Fibroblast of pulmonary artery (primary cell): ENCODE results near the gene PCNT.

Source experiments
- DNase-seq: peaks from one replicate; pipeline ENCODE4 v3.0.0-alpha.2; 2010; ENCODE audit warnings: low read depth
- H3K4me3 ChIP-seq: replicated peaks from 2 replicates; pipeline ENCODE4 v1.5.1; 2011; ENCODE audit warnings: low read depth, mild to moderate bottlenecking, control low read depth, low read length, moderate library complexity
- TF ChIP-seq, protein P1 (sequence below): IDR thresholded peaks from 2 replicates; pipeline ENCODE4 v1.5.1; 2011; ENCODE audit warnings: mild to moderate bottlenecking, control low read depth, low read length, inconsistent platforms; ENCODE audit errors: missing control alignments

PCNT gene

GRCh38 chr21:46425041-46425440 lies 101.1 kb downstream of the PCNT start:
- no peak overlapping the region for H3K4me3 ChIP-seq
- no peak for DNase-seq
- TF ChIP-seq, protein P1, sequence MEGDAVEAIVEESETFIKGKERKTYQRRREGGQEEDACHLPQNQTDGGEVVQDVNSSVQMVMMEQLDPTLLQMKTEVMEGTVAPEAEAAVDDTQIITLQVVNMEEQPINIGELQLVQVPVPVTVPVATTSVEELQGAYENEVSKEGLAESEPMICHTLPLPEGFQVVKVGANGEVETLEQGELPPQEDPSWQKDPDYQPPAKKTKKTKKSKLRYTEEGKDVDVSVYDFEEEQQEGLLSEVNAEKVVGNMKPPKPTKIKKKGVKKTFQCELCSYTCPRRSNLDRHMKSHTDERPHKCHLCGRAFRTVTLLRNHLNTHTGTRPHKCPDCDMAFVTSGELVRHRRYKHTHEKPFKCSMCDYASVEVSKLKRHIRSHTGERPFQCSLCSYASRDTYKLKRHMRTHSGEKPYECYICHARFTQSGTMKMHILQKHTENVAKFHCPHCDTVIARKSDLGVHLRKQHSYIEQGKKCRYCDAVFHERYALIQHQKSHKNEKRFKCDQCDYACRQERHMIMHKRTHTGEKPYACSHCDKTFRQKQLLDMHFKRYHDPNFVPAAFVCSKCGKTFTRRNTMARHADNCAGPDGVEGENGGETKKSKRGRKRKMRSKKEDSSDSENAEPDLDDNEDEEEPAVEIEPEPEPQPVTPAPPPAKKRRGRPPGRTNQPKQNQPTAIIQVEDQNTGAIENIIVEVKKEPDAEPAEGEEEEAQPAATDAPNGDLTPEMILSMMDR: no peak

DNA sequence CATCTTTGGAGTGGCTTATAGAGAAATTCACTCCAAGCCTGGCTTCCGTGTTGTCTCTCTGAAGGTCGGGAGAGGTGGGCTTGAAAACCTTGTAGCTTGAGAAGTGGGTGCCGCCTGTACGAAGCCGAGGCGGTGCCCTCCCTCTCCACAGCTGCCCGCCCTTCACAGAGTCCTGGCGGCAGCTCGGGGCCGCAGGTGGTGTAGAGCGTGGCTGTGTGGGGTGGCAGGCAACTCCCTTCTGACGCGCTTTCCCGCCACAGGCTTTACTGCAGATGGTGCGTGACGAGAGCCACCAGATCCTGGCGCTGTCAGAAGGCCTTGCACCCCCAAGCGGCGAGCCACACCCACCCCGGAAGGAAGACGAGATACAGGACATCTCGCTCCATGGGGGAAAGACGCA lies 101.6 kb downstream of the PCNT start:
- TF ChIP-seq, protein P1: no peak
- DNase-seq: no peak
- no peak overlapping the region for H3K4me3 ChIP-seq

DNA sequence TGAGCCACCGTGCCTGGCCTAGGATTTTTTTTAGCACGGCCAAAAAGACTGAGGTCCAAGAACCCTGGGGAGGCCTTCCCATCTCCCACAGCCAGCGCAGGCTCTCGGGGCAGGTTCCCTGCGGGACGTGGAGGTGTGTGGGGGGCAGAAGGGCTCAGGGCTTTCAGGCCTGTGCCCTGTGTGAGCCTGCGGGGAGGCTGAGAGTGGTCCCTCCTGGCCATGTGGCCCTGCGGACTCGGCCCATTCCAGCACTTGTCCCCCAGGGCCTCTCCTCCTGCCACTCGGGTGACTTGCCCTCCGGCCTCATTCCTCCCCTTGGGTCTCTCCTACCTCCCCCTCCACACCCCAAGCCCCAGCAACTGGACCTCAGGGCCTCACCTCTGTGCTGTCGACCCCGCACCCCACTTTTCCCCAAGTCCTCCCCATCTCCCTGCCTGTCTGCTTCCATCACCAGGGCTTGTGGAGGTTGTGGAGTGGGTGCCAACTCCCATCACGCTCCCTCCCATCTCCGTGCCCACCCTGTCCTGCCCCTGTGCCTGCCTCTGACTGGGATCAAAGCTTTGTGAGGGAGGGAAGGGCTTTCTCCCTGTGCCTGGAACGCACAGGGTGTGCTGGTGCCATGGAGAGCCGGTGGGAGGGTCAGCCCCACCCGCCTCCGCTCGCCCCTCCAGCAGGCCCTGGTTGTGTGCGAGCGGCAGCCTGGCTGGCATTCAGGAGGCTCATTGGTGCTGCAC lies 102.5 kb downstream of the PCNT start:
- TF ChIP-seq, protein P1: no peak
- no peak overlapping the region for H3K4me3 ChIP-seq
- DNase-seq: no peak

DNA sequence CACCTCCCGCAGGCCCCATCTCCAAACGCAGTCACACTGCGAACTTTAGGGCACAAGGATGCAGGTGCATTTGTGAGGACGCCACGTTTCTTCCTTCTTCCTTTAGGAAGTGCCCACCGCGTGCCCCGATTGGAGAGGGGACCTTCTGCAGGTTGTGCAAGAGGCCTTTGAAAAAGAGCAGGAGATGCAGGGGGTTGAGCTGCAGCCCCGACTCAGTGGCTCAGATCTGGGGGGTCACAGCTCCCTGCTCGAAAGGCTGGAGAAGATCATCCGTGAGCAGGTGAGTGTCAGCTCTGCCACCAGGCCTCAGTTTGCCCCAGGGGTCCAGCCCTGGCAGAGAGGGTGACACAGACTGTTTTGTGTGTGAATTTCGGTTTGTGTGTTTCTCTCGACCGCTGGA lies 103.6 kb downstream of the PCNT start:
- no peak overlapping the region for H3K4me3 ChIP-seq
- TF ChIP-seq, protein P1: no peak
- no peak for DNase-seq

- TF ChIP-seq, protein P1: no peak
- H3K4me3 ChIP-seq: no peak overlapping the region
- DNase-seq: no peak
Observed at GRCh38 chr21:46428286-46428685, 104.3 kb downstream of the PCNT start.

- no peak overlapping the region for H3K4me3 ChIP-seq
- TF ChIP-seq, protein P1: no peak
- DNase-seq: no peak
Observed at GRCh38 chr21:46428987-46429710, 105.2 kb downstream of the PCNT start.
